NCI-H1105 treated with DMSO at 0.1 percent for 48 hours (cell line): ENCODE data around the gene TNS1.
A peak's percentile ranks its signal among the peaks of the same experiment; 100 is the strongest.
"Not testable (repeated sequence)": the region's sequence is repeated elsewhere in the genome, so short reads cannot be mapped to it uniquely, and the experiment has no call there.

Source experiments
- DNase-seq: peaks from one replicate; lab custom pipeline; 2025; lab: John Stamatoyannopoulos, UW

Gene TNS1

GRCh38 chr2:218002845-218003180, at the start of gene TNS1:
Gene TNS1 (minus strand): TSS chr2:218002995. CDS start chr2:218002872, 123 bp downstream.
- DNase-seq, result no peak

- DNase-seq, result no peak
Measured at GRCh38 chr2:218051903-218052302, 49.1 kb upstream of the TNS1 start.

- DNase-seq, result no peak
Measured at GRCh38 chr2:218047536-218048225, 44.9 kb upstream of the TNS1 start.

- no peak for DNase-seq
Measured at GRCh38 chr2:218046238-218046637, 43.4 kb upstream of the TNS1 start.

- DNase-seq, result not testable (repeated sequence)
Measured at GRCh38 chr2:218044599-218044998, 41.8 kb upstream of the TNS1 start.

- no peak for DNase-seq
Measured at GRCh38 chr2:218043701-218044109, 40.9 kb upstream of the TNS1 start.

- DNase-seq, result no peak
Measured at GRCh38 chr2:218043100-218043499, 40.3 kb upstream of the TNS1 start.

- DNase-seq, result no peak
Measured at GRCh38 chr2:218041302-218042168, 38.7 kb upstream of the TNS1 start.

GRCh38 chr2:218040883-218041282, 38.1 kb upstream of the TNS1 start:
- DNase-seq, result no peak

- DNase-seq, result no peak
Measured at GRCh38 chr2:218039171-218039570, 36.4 kb upstream of the TNS1 start.

- DNase-seq, result no peak
Measured at GRCh38 chr2:218036371-218036770, 33.6 kb upstream of the TNS1 start.

GRCh38 chr2:218035463-218036100, 32.8 kb upstream of the TNS1 start:
- DNase-seq, result no peak

GRCh38 chr2:218034497-218035213, 31.9 kb upstream of the TNS1 start:
- peak; percentile 50 for DNase-seq

GRCh38 chr2:218033590-218034496, 31.0 kb upstream of the TNS1 start:
- DNase-seq, result no peak

- no peak for DNase-seq
Measured at GRCh38 chr2:218033208-218033589, 30.4 kb upstream of the TNS1 start.

- peak; percentile 1 for DNase-seq
Measured at GRCh38 chr2:218032336-218033171, 29.8 kb upstream of the TNS1 start.

- no peak for DNase-seq
Measured at GRCh38 chr2:218031771-218032257, 29.0 kb upstream of the TNS1 start.

- DNase-seq, result no peak
Measured at GRCh38 chr2:218031261-218031660, 28.5 kb upstream of the TNS1 start.

GRCh38 chr2:218030409-218031195, 27.8 kb upstream of the TNS1 start:
- no peak for DNase-seq
